ENCODE measurements around the gene MEGF8.
A peak's percentile ranks its signal among the peaks of the same experiment; 100 is the strongest.
"Not testable (repeated sequence)": the region's sequence is repeated elsewhere in the genome, so short reads cannot be mapped to it uniquely, and the experiment has no call there.

Gene MEGF8

DNA sequence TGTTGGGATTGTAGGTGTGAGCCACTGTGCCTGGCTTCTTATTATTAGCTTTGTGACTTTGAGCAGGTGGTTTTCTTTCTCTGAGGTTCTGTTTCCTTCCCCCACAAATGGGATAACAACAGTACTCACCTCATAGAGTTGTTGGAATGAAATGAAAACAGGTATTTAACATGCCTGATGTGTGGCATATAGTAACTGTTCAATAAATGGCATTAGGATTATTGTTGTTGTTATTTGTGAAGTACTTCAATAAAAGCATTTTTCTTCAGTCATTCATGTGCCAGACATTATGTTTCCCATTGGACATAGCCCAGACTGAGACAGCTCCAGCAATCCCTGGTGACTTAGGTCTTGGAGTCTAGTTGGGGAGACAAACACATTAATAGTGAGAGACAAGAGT is 1.5 kb downstream of the MEGF8 start:
- peaks cover 13% of the 10 kb centered on the region for H3K4me1 Mint-ChIP-seq (ENCODE audit: low read depth)
- peak overlapping the region; percentile 34 for H3K4me3 Mint-ChIP-seq
- H3K9me3 Mint-ChIP-seq = no peaks in the 10 kb centered on the region
- no peak overlapping the region for H3K27ac Mint-ChIP-seq
- peaks cover 5% of the 10 kb centered on the region for H3K36me3 Mint-ChIP-seq (ENCODE audit: low read depth)
- peaks cover 23% of the 10 kb centered on the region for H3K27me3 Mint-ChIP-seq (ENCODE audit: low read depth)

GRCh38 chr19:42327381-42327780 is 1.9 kb downstream of the MEGF8 start:
- Mint-ChIP-seq H3K4me1 (ENCODE audit: low read depth) (peaks cover 13% of the 10 kb centered on the region), H3K27ac (no peak overlapping the region), H3K27me3 (ENCODE audit: low read depth) (peaks cover 19% of the 10 kb centered on the region), H3K36me3 (ENCODE audit: low read depth) (peaks cover 5% of the 10 kb centered on the region), H3K4me3 (no peak overlapping the region), H3K9me3 (no peaks in the 10 kb centered on the region)

DNA sequence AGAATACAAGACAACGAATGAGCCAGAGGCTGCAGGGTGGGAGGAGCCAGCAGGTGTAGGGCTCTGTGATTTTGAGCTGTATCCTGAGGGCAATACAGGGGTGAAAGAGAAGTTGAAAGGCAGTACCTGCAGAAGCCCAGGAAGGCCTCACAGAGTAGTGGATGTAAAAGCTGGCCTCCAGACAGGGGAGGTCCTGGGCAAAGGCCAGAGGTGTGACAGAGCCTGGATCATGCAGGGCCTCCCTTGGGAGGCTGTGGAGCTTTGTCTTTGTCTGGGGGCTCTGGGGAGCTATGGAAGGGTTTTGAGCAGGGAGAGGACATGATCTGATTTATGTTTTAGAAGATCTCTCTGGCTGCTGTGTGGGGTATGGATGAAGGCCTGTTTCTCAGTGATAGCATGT is 2.7 kb downstream of the MEGF8 start:
- H3K4me1 Mint-ChIP-seq (ENCODE audit: low read depth) = peaks cover 13% of the 10 kb centered on the region
- no peak overlapping the region for H3K27ac Mint-ChIP-seq
- H3K4me3 Mint-ChIP-seq = no peak overlapping the region

GRCh38 chr19:42328854-42329253 is 3.4 kb downstream of the MEGF8 start:
- no peak overlapping the region for H3K27ac Mint-ChIP-seq
- peaks cover 5% of the 10 kb centered on the region for H3K36me3 Mint-ChIP-seq (ENCODE audit: low read depth)
- H3K4me3 Mint-ChIP-seq = no peak overlapping the region
- H3K9me3 Mint-ChIP-seq = no peaks in the 10 kb centered on the region
- H3K4me1 Mint-ChIP-seq (ENCODE audit: low read depth) = peaks cover 13% of the 10 kb centered on the region
- H3K27me3 Mint-ChIP-seq (ENCODE audit: low read depth) = peaks cover 8% of the 10 kb centered on the region

More for the DNA sequence above, 2.7 kb downstream of the MEGF8 start:
- no peaks in the 10 kb centered on the region for H3K9me3 Mint-ChIP-seq
- H3K27me3 Mint-ChIP-seq (ENCODE audit: low read depth) = peaks cover 13% of the 10 kb centered on the region
- H3K36me3 Mint-ChIP-seq (ENCODE audit: low read depth) = peaks cover 5% of the 10 kb centered on the region

- H3K4me1 Mint-ChIP-seq (ENCODE audit: low read depth) = peaks cover 8% of the 10 kb centered on the region
- no peak overlapping the region for H3K4me3 Mint-ChIP-seq
- H3K27me3 Mint-ChIP-seq (ENCODE audit: low read depth) = peaks cover 1% of the 10 kb centered on the region
- H3K9me3 Mint-ChIP-seq = no peaks in the 10 kb centered on the region
- H3K27ac Mint-ChIP-seq = no peak overlapping the region
- H3K36me3 Mint-ChIP-seq (ENCODE audit: low read depth) = no peaks in the 10 kb centered on the region
These were observed 4.8 kb downstream of the MEGF8 start for GRCh38 chr19:42330241-42330711.

GRCh38 chr19:42331333-42331732 is 5.9 kb downstream of the MEGF8 start:
- H3K27ac Mint-ChIP-seq; H3K36me3 Mint-ChIP-seq (ENCODE audit: low read depth); H3K4me3 Mint-ChIP-seq; H3K9me3 Mint-ChIP-seq; H3K4me1 Mint-ChIP-seq (ENCODE audit: low read depth); H3K27me3 Mint-ChIP-seq (ENCODE audit: low read depth): not testable (repeated sequence)

- Mint-ChIP-seq H3K36me3 (ENCODE audit: low read depth) (no peaks in the 10 kb centered on the region), H3K4me3 (no peak overlapping the region), H3K4me1 (ENCODE audit: low read depth) (peaks cover 5% of the 10 kb centered on the region), H3K27ac (no peak overlapping the region), H3K27me3 (ENCODE audit: low read depth) (no peaks in the 10 kb centered on the region), H3K9me3 (no peaks in the 10 kb centered on the region)
These were observed 6.6 kb downstream of the MEGF8 start for GRCh38 chr19:42332059-42332458.

DNA sequence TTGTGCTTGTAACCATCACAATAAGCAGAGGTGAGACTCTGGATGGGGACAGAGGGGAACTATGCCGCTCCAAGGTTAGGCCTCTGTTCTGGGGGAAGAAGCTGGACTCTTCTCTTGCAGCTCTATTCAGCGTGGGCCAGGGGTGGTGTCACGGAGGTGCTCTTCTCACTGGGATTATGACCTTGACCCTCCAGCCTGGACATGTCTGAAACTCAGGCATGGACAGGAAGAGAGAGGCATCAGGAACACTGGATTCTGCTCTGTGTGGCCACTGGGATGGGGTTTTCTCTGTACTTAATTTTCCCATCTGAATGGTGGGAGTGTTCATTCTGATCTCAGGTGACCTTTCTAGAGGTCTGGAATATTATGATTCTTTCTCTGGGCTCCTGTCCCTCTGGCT is 7.6 kb downstream of the MEGF8 start:
- no peak overlapping the region for H3K27ac Mint-ChIP-seq

DNA sequence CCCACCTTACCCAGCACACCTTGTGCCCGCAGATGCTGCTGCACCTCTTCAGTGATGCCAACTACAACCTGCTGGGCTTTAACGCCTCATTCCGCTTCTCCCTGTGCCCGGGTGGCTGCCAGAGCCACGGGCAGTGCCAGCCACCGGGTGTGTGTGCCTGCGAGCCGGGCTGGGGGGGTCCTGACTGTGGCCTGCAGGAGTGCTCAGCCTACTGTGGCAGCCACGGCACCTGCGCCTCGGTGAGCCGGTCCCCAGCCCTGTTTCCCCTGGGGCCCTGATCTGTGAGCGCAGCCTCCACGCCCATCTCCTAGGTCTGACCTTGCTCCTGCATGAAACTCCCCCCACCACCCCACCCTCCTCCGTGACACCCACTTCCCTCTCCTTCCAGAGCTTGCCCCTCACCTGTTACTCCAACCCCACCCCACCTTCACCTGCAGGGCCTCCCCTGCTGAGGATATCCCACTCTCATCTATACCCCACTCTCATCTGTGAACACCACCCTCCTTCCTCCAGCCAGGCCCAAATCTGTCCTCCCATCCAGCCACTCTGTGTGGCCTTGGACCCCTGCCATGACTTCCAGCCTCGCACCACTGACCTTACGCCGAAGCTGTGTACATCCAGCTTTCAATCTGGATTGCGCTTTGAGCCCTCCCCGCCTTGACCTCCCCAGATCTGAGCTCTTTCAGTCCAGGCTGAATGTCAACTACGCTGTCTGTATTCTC is 8.7 kb downstream of the MEGF8 start:
- H3K27me3 Mint-ChIP-seq (ENCODE audit: low read depth) = no peaks in the 10 kb centered on the region
- no peaks in the 10 kb centered on the region for H3K9me3 Mint-ChIP-seq
- H3K4me3 Mint-ChIP-seq = no peak overlapping the region
- no peaks in the 10 kb centered on the region for H3K36me3 Mint-ChIP-seq (ENCODE audit: low read depth)
- H3K27ac Mint-ChIP-seq = no peak overlapping the region
- no peaks in the 10 kb centered on the region for H3K4me1 Mint-ChIP-seq (ENCODE audit: low read depth)

More for the DNA sequence above, 7.6 kb downstream of the MEGF8 start:
- Mint-ChIP-seq H3K27me3 (ENCODE audit: low read depth) (no peaks in the 10 kb centered on the region), H3K36me3 (ENCODE audit: low read depth) (no peaks in the 10 kb centered on the region), H3K4me3 (no peak overlapping the region), H3K9me3 (no peaks in the 10 kb centered on the region), H3K4me1 (ENCODE audit: low read depth) (no peaks in the 10 kb centered on the region)

DNA sequence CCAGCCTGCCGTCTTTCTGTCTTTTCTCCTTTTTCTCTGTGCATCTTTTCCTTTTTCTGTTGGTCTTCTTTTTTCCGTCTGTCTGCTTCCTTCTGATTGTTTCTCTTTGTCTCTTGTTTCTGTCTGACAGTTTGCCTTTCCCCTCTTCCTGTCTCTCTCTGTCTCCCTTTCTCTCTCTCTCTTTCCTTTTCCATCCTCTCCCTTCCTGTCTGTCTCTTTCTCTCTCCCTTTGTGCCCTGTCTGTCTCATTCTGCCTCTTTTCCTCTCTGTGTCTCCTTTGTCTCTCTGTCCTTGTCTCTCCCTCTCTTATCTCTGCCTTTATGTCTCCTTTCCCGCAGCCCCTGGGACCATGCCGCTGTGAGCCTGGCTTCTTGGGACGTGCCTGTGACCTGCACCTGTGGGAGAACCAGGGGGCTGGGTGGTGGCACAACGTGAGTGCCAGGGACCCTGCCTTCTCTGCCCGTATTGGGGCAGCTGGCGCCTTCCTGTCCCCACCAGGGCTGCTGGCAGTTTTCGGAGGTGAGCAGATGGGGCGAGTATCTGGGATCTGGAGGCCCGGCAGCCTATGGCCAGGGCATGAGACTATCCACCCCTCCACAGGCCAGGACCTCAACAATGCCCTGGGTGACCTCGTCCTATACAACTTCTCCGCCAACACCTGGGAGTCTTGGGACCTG is 9.4 kb downstream of the MEGF8 start:
- Mint-ChIP-seq H3K9me3 (no peaks in the 10 kb centered on the region), H3K27ac (no peak overlapping the region), H3K4me3 (no peak overlapping the region), H3K4me1 (ENCODE audit: low read depth) (no peaks in the 10 kb centered on the region), H3K36me3 (ENCODE audit: low read depth) (no peaks in the 10 kb centered on the region), H3K27me3 (ENCODE audit: low read depth) (no peaks in the 10 kb centered on the region)

GRCh38 chr19:42335374-42335936 is 10.0 kb downstream of the MEGF8 start:
- no peaks in the 10 kb centered on the region for H3K27me3 Mint-ChIP-seq (ENCODE audit: low read depth)
- no peak overlapping the region for H3K27ac Mint-ChIP-seq
- no peaks in the 10 kb centered on the region for H3K4me1 Mint-ChIP-seq (ENCODE audit: low read depth)
- H3K36me3 Mint-ChIP-seq (ENCODE audit: low read depth) = no peaks in the 10 kb centered on the region
- no peaks in the 10 kb centered on the region for H3K9me3 Mint-ChIP-seq
- no peak overlapping the region for H3K4me3 Mint-ChIP-seq

DNA sequence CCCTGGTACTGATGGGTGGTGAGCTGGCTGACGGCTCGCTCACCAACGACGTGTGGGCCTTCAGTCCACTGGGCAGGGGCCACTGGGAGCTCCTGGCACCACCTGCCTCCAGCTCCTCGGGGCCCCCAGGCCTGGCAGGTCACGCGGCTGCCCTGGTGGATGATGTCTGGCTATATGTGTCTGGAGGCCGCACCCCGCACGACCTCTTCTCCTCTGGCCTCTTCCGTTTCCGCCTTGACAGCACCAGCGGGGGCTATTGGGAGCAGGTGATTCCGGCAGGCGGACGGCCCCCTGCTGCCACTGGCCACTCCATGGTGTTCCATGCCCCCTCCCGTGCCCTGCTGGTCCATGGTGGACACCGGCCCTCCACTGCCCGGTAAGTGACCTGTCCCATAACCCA is 10.5 kb downstream of the MEGF8 start:
- no peaks in the 10 kb centered on the region for H3K36me3 Mint-ChIP-seq (ENCODE audit: low read depth)
- no peaks in the 10 kb centered on the region for H3K4me1 Mint-ChIP-seq (ENCODE audit: low read depth)
- H3K27ac Mint-ChIP-seq = no peak overlapping the region
- H3K9me3 Mint-ChIP-seq = no peaks in the 10 kb centered on the region
- H3K4me3 Mint-ChIP-seq = no peak overlapping the region
- H3K27me3 Mint-ChIP-seq (ENCODE audit: low read depth) = no peaks in the 10 kb centered on the region

DNA sequence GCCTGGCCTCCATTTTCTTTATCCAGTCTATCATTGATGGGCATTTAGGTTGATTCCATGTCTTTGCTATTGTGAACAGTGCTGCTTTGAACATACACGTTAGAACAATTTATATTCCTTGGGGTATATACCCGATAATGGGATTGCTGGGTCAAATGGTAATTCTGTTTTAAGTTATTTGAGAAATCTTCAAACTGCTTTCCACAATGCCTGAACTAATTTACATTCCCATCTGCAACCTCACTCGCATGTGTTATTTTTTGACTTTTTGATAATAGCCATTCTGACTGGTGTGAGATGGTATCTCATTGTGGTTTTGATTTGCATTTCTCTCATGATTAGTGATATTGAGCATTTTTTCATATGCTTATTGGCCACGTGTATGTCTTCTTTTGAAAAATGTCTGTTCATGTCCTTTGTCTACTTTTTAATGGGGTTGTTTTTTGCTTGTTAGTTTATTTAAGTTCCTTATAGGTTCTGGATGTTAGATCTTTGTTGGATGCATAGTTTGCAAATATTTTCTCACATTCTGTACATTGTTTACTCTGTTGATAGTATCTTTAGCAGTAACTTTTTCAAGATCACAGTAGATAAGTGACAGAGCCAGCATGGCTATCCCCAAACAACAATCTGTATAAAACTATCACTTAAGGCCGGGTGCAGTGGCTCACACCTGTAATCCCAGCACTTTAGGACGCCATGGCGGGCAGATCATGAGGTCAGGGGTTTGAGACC is 13.9 kb downstream of the MEGF8 start:
- H3K4me3 Mint-ChIP-seq; H3K27me3 Mint-ChIP-seq (ENCODE audit: low read depth); H3K27ac Mint-ChIP-seq; H3K36me3 Mint-ChIP-seq (ENCODE audit: low read depth); H3K4me1 Mint-ChIP-seq (ENCODE audit: low read depth); H3K9me3 Mint-ChIP-seq: not testable (repeated sequence)

DNA sequence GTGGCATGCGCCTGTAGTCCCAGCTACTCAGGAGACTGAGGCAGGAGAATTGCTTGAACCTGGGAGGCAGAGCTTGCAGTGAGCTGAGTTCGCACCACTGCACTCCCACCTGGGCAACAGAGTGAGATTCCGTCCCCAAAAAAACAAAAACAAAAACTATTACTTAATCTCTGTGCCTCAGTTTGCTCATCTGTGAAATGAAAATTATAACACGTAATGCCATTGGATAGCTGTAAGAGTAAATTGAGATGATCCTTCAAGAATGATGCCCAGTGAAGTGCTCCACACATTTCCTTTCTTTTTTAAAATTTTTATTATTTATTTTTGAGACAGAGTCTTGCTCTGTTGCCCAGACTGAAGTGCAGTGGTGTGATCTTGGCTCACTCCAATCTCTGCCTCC is 14.5 kb downstream of the MEGF8 start:
- not testable (repeated sequence) for H3K9me3 Mint-ChIP-seq; H3K27me3 Mint-ChIP-seq (ENCODE audit: low read depth); H3K36me3 Mint-ChIP-seq (ENCODE audit: low read depth); H3K4me1 Mint-ChIP-seq (ENCODE audit: low read depth); H3K27ac Mint-ChIP-seq; H3K4me3 Mint-ChIP-seq
